Common myeloid progenitor, CD34-positive (primary cell): Measurements from ENCODE around the gene RPF1. TPM values are rescaled to one million over a fixed set of nuclear protein-coding genes. Genes with fewer than 3 reads are reported as not detected.

Experiments used
- CTCF ChIA-PET: fragments of 350-600 bp; sonication (Branson Sonifier 250); formaldehyde crosslinking; loops from one replicate; lab custom pipeline; 2021; ENCODE audit warnings: antibody characterized with exemption; lab: Charles Lee
- POLR2A ChIA-PET: fragments of 350-600 bp; sonication (Branson Sonifier 250); formaldehyde crosslinking; loops from one replicate; lab custom pipeline; 2021; ENCODE audit warnings: antibody characterized with exemption; lab: Charles Lee
- DNase-seq, 3 donors: peaks; one replicate each; pipeline versions ENCODE4 v3.0.0 to v3.0.0-alpha.2; 2013
- H3K27ac ChIP-seq, 2 experiments: 1 replicate in 1 of 2; 2 replicates in 1 of 2; pipeline ENCODE4 v1.7.0; 2013; ENCODE audit warnings: inconsistent platforms in 2 of 2, low read length in 2 of 2, mild to moderate bottlenecking in 2 of 2, low read depth in 1 of 2, moderate library complexity in 1 of 2; ENCODE audit not compliant: severe bottlenecking in 2 of 2, insufficient read depth in 1 of 2, poor library complexity in 1 of 2
- H3K27me3 ChIP-seq, 5 experiments: replicated peaks in 2 of 5; 1 replicate in 3 of 5; 2 replicates in 2 of 5; pipeline versions ENCODE4 v1.6.1 to v1.7.0; 2013; ENCODE audit warnings: low read length in 4 of 5, mild to moderate bottlenecking in 2 of 5, moderate library complexity in 2 of 5, inconsistent platforms in 1 of 5; ENCODE audit not compliant: insufficient read depth in 5 of 5, control insufficient read depth in 4 of 5
- H3K36me3 ChIP-seq, 4 experiments: 1 replicate in 2 of 4; 2 replicates in 2 of 4; pipeline versions ENCODE4 v1.6.1 to v1.7.0; 2013; ENCODE audit warnings: low read length in 3 of 4, control low read depth in 1 of 4, mild to moderate bottlenecking in 1 of 4; ENCODE audit not compliant: control insufficient read depth in 4 of 4, insufficient read depth in 4 of 4
- H3K4me1 ChIP-seq, 4 experiments: 1 replicate in 3 of 4; 2 replicates in 1 of 4; pipeline versions ENCODE4 v1.6.1 to v1.7.1; 2013; ENCODE audit warnings: low read length in 3 of 4, mild to moderate bottlenecking in 3 of 4, control low read depth in 1 of 4, inconsistent platforms in 1 of 4, moderate library complexity in 1 of 4; ENCODE audit not compliant: control insufficient read depth in 4 of 4, insufficient read depth in 4 of 4; ENCODE audit errors: control extremely low read depth in 1 of 4
- H3K4me3 ChIP-seq, 7 experiments: 1 replicate in 4 of 7; 2 replicates in 3 of 7; pipeline versions ENCODE4 v1.5.1 to v1.7.0; 2013; ENCODE audit warnings: mild to moderate bottlenecking in 7 of 7, low read length in 6 of 7, moderate library complexity in 6 of 7, inconsistent platforms in 2 of 7, low read depth in 2 of 7, control low read depth in 1 of 7; ENCODE audit not compliant: insufficient read depth in 4 of 7, control insufficient read depth in 1 of 7; ENCODE audit errors: extremely low read depth in 1 of 7
- H3K9me3 ChIP-seq, 5 experiments: 1 replicate in 4 of 5; 2 replicates in 1 of 5; pipeline versions ENCODE4 v1.6.1 to v1.7.1; 2013; ENCODE audit warnings: low read length in 4 of 5, mild to moderate bottlenecking in 2 of 5, inconsistent platforms in 1 of 5, low read depth in 1 of 5, moderate library complexity in 1 of 5; ENCODE audit not compliant: control insufficient read depth in 4 of 5, insufficient read depth in 2 of 5; ENCODE audit errors: control extremely low read depth in 1 of 5
- WGBS: methylation state at CpG from one replicate; pipeline ENCODE4 v1.1.5; 2013; ENCODE audit not compliant: insufficient coverage; 5-methylcytosine and 5-hydroxymethylcytosine counted together
- polyA plus RNA-seq: library from polyadenylated mRNA; unstranded; fragments of 120-200 nt; gene quantifications from one replicate; pipeline ENCODE4 v1.2.1, GENCODE V29; 2013

Gene RPF1, protein sequence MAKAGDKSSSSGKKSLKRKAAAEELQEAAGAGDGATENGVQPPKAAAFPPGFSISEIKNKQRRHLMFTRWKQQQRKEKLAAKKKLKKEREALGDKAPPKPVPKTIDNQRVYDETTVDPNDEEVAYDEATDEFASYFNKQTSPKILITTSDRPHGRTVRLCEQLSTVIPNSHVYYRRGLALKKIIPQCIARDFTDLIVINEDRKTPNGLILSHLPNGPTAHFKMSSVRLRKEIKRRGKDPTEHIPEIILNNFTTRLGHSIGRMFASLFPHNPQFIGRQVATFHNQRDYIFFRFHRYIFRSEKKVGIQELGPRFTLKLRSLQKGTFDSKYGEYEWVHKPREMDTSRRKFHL
- polyA plus RNA-seq, result 48.3 TPM

GRCh38 chr1:84478876-84479868 is at the start of gene RPF1:
Gene RPF1 (plus strand): TSS chr1:84479266. CDS start chr1:84479282, 16 bp downstream.
- WGBS, result 5% methylated on average over 50 of the region's 51 CpGs
- POLR2A ChIA-PET, result interaction anchor here (1.2 kb wide), 1 partner anchor 122 kb away, joined by 3 read pairs; no protein-coding TSS in a partner anchor

DNA sequence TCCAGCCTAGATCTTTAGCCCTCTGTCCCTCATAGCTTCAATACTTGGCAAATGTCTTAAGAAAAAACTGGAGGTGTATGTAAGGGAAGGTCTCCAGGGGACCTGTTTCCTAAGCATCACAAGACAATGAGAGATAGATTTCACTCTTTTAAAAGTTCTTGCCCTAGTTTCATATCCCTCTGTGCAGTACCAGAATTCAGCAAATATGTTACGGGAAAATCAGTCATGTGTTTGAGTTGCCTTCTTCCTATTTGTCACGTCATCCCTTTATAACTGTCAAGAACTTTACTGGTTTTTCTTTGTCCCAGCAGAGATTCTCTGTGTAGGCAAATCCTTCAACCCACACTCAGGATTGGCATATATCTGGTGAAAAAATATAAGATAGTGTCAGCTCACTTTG is 48.5 kb upstream of the RPF1 start:
- Histone ChIP-seq H3K27me3 (no peaks in the 10 kb centered on the region), H3K4me1 (peaks cover 3 to 29% (median 8%) of the 10 kb centered on the region in 4 experiments), H3K9me3 (peaks cover 0 to 11% (median 2%) of the 10 kb centered on the region in 5 experiments), H3K36me3 (peaks cover 0 to 2% (median 0%) of the 10 kb centered on the region in 4 experiments), H3K27ac (no peak overlapping the region), H3K4me3 (no peak overlapping the region)
- ChIA-PET CTCF (interaction anchor here (0.6 to 10.2 kb wide), 3 partner anchors 116 to 286 kb away, joined by 3 to 156 read pairs (median 3); partner anchors contain the start of gene PRKACB), POLR2A (no interaction called here)
- no peak for DNase-seq
- 80% methylated on average over 1 of the region's 2 CpGs for WGBS

More at GRCh38 chr1:84478876-84479868, at the start of gene RPF1:
- Histone ChIP-seq H3K9me3 (peaks cover 0 to 7% (median 2%) of the 10 kb centered on the region in 5 experiments), H3K4me3 (peak within 1 kb of the TSS; percentile 92 to 98 (median 95)), H3K27me3 (peaks cover 0 to 12% (median 0%) of the 10 kb centered on the region in 5 experiments), H3K36me3 (peaks cover 0 to 21% (median 12%) of the 10 kb centered on the region in 4 experiments), H3K4me1 (peaks cover 2 to 22% (median 15%) of the 10 kb centered on the region in 4 experiments), H3K27ac (peak within 1 kb of the TSS; percentile 58 to 87)
- DNase-seq, result peak; percentile 81 to 90 (median 86)
- CTCF ChIA-PET, result interaction anchor here (0.7 to 2.9 kb wide), 9 partner anchors 8 to 335 kb away, joined by 3 to 21 read pairs (median 4); partner anchors contain the start of genes GNG5, PRKACB and SPATA1

- Histone ChIP-seq H3K27ac (peak overlapping the region; percentile 94 to 96), H3K27me3 (no peaks in the 10 kb centered on the region), H3K9me3 (peaks cover 0 to 11% (median 2%) of the 10 kb centered on the region in 5 experiments), H3K4me1 (peaks cover 23 to 49% (median 30%) of the 10 kb centered on the region in 4 experiments), H3K4me3 (peak overlapping the region in 6 of 7 experiments; percentile 20 to 80 (median 52)), H3K36me3 (peaks cover 0 to 2% (median 0%) of the 10 kb centered on the region in 4 experiments)
- ChIA-PET CTCF (interaction anchor here (0.6 to 10.2 kb wide), 22 partner anchors 10 to 504 kb away, joined by 3 to 156 read pairs (median 3); partner anchors contain the start of genes PRKACB and SAMD13), POLR2A (interaction anchor here (0.6 to 0.9 kb wide), 3 partner anchors 131 to 289 kb away, joined by 3 to 4 read pairs (median 3); partner anchors contain the start of gene PRKACB)
- WGBS, result 0% methylated on average over 4 of the region's 11 CpGs
- peak; percentile 92 to 96 (median 93) for DNase-seq
These were observed 45.6 kb upstream of the RPF1 start for GRCh38 chr1:84433258-84434080.

DNA sequence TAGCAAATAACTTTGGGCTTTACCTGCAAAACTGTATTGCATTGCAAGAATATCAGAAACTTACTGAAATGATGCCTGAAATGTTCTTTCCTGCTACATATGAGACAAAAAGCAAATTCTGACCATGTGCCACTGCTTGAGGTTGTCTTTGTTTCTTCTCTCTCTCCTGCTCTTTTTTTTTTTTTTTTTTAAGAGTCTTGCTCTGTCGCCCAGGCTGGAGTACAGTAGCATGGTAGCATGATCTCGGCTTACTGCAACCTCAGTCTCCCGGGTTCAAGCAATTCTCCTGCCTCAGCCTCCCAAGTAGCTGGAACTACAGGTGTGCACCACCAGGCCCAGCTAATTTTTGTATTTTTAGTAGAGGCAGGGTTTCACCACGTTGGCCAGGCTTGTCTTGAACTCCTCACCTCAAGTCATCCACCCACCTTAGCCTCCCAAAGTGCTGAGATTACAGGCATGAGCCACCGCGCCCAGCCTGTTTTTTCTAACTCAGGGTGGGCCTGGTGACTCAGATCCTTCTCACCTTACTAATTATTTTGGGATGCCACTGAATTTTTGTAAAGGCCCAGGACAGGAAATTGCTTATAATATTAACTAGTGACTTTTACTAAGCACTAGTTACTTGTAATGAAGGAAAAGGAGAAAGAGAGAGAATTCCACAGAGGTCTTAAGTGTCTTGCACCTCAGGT is 44.8 kb upstream of the RPF1 start:
- Histone ChIP-seq H3K36me3 (peaks cover 0 to 2% (median 0%) of the 10 kb centered on the region in 4 experiments), H3K27ac (peak overlapping the region; percentile 94 to 96), H3K4me1 (peaks cover 23 to 49% (median 30%) of the 10 kb centered on the region in 4 experiments), H3K27me3 (no peaks in the 10 kb centered on the region), H3K9me3 (peaks cover 0 to 11% (median 2%) of the 10 kb centered on the region in 5 experiments), H3K4me3 (peak overlapping the region in 1 of 7 experiments; percentile 50)
- no peak for DNase-seq
- ChIA-PET CTCF (interaction anchor here (0.6 to 10.2 kb wide), 19 partner anchors 10 to 511 kb away, joined by 3 to 156 read pairs (median 4); partner anchors contain the start of genes CTBS and PRKACB), POLR2A (interaction anchor here (0.6 kb wide), 2 partner anchors 131 to 186 kb away, joined by 3 to 4 read pairs; no protein-coding TSS in a partner anchor)
- WGBS, result 81% methylated on average over 4 of the region's 6 CpGs

- ChIA-PET CTCF (interaction anchor here (1.0 to 10.2 kb wide), 12 partner anchors 11 to 510 kb away, joined by 3 to 156 read pairs (median 4); partner anchors contain the start of genes CTBS and PRKACB), POLR2A (no interaction called here)
- peak in 2 of 3 donors; percentile 54 to 67 for DNase-seq
- no peaks in the 10 kb centered on the region for H3K27me3 ChIP-seq
- H3K9me3 ChIP-seq, result peaks cover 0 to 6% (median 0%) of the 10 kb centered on the region in 5 experiments
- peak overlapping the region; percentile 6 to 69 for H3K27ac ChIP-seq
- peak overlapping the region in 5 of 7 experiments; percentile 23 to 68 (median 44) for H3K4me3 ChIP-seq
- 23% methylated on average over 3 of the region's 4 CpGs for WGBS
- peaks cover 23 to 49% (median 30%) of the 10 kb centered on the region in 4 experiments for H3K4me1 ChIP-seq
- H3K36me3 ChIP-seq, result peaks cover 0 to under 1% (median 0%) of the 10 kb centered on the region in 4 experiments
These were observed 44.1 kb upstream of the RPF1 start for GRCh38 chr1:84434801-84435549.
